Measurements from ENCODE around the gene EXOC3L2. TPM values are rescaled to one million over a fixed set of nuclear protein-coding genes. Genes with fewer than 3 reads are reported as not detected.

Gene EXOC3L2
- total RNA-seq, 1 donor, result not detected

DNA sequence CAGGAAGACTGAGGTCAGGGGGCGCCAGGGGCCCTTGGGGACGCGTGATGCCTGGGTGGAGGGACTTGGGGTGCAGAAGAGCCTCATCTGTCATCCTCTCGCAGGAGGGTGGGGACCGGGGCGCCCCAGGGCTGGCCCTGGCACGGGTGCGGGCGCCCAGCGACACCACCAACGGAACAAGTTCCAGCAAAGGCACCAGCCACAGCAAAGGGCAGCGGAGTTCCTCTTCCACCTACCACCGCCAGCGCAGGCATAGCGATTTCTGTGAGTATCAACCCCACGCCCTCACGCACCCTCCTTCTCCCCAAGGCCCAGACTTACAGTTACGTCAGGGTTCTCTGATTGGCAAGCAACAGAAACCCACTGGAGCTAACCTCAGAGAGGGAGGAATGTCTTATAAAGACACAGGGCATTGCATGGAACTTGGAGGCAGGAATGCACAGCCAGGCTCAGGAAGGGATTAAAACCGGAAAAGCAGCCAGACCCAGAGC is 35.3 kb upstream of the EXOC3L2 start:
- no peak overlapping the region for H3K4me3 ChIP-seq (ENCODE audit: low read depth, low read length)
- TF ChIP-seq, protein P1, sequence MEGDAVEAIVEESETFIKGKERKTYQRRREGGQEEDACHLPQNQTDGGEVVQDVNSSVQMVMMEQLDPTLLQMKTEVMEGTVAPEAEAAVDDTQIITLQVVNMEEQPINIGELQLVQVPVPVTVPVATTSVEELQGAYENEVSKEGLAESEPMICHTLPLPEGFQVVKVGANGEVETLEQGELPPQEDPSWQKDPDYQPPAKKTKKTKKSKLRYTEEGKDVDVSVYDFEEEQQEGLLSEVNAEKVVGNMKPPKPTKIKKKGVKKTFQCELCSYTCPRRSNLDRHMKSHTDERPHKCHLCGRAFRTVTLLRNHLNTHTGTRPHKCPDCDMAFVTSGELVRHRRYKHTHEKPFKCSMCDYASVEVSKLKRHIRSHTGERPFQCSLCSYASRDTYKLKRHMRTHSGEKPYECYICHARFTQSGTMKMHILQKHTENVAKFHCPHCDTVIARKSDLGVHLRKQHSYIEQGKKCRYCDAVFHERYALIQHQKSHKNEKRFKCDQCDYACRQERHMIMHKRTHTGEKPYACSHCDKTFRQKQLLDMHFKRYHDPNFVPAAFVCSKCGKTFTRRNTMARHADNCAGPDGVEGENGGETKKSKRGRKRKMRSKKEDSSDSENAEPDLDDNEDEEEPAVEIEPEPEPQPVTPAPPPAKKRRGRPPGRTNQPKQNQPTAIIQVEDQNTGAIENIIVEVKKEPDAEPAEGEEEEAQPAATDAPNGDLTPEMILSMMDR (IDR thresholded peaks at IDR 0.05; ENCODE audit: insufficient read depth, low read depth, low read length), result no peak
- peak; percentile 84 for DNase-seq (ENCODE audit: low read depth)

DNA sequence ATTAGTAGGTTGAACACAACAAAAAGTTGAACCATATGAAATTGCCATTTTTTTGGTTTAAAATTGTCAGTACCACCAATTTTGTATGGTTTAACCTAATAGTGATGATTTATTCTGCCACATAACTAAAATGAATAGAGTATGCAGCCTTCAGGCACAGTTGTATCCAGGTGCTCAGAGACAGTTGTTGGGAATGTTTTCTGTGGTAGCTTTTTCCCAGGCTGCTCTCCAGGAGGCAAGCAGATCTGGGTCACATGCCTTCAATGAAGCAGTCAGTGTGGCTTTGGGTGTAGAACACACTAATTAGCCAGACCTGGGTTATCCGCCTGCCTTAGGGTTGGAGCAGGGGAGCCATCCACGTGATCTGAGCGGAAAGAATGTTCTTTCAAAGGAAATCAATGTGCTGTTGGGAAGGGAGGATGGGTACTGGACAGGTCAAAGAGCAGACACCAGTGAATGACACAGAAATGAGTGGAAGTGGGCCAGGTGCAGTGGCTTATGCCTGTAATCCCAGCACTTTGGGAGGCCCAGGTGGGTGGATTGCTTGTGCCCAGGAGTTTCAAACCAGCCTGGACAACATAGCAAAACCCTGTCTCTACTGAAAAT is 34.5 kb upstream of the EXOC3L2 start:
- TF ChIP-seq, protein P1 (IDR thresholded peaks at IDR 0.05; ENCODE audit: insufficient read depth, low read depth, low read length), result no peak
- no peak for DNase-seq (ENCODE audit: low read depth)
- no peak overlapping the region for H3K4me3 ChIP-seq (ENCODE audit: low read depth, low read length)

DNA sequence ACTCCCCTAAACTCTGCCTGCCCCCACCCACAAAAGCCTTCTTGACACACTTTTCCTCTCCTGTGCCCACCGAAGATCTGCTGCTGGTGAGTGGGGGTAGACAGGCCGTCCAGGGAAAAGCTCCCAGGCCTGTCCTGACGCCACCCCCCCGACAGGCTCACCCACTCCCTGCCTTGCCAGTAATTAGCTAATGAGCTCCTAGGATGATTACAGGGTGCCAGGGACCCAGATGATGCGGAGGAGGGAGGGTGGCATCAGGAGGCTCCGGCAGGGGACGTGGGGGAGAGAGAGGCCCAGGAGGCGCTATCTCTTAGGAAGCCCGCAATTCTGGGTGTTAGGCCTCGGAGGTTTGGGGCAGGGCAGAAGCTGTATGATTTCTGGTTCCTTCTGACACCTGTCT is 32.9 kb upstream of the EXOC3L2 start:
- H3K4me3 ChIP-seq (ENCODE audit: low read depth, low read length), result no peak overlapping the region
- DNase-seq (ENCODE audit: low read depth), result no peak
- TF ChIP-seq, protein P1 (IDR thresholded peaks at IDR 0.05; ENCODE audit: insufficient read depth, low read depth, low read length), result no peak

DNA sequence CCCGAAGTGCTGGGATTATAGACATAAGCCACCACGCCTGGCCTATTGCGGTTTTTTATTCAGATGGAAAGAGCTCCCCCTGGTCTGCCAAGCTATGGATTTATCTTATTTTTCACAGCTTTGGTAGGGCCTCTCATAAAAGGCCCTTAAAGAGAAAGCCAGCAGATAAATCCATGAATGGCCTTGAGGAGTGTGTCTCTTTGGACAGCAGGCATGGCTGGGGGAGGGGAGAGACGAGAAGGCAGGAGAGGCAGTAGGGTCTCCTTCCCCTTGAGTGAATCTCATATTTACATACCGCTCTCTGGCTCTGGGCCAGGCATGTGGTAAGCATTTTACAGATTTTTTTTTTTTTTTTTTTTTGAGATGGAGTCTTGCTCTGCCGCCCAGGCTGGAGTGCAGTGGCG is 31.1 kb upstream of the EXOC3L2 start:
- TF ChIP-seq, protein P1 (IDR thresholded peaks at IDR 0.05; ENCODE audit: insufficient read depth, low read depth, low read length), result no peak
- H3K4me3 ChIP-seq (ENCODE audit: low read depth, low read length), result no peak overlapping the region
- peak; percentile 79 for DNase-seq (ENCODE audit: low read depth)

DNA sequence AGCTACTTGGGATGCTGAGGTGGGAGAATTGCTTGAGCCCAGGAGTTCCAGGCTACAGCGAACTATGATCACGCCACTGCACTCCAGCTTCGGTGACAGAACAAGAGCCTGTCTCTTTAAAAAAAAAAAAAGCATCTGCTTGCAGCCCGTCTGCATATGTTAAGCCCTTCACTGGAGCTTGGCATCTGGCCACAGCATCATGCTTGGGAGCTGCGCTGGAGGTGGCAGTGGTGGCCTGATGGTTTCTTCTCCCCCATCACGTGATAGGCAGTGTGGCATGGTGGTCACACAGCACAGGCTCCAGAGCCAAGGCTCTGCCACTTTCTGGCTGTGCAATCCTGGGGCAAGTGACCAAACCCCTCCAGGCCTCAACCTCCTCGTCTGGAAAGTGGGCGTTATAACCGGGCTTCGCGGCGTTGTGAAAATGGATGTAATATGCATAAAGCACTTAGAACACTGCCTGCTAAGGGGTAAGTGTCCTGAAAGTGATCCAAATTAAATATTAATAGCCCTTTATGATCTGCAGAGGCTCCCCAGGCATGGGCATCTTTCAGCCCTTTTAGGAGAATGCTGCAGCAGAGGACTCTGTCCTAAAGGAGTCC is 30.3 kb upstream of the EXOC3L2 start:
- DNase-seq (ENCODE audit: low read depth), result no peak
- TF ChIP-seq, protein P1 (IDR thresholded peaks at IDR 0.05; ENCODE audit: insufficient read depth, low read depth, low read length), result no peak

DNA sequence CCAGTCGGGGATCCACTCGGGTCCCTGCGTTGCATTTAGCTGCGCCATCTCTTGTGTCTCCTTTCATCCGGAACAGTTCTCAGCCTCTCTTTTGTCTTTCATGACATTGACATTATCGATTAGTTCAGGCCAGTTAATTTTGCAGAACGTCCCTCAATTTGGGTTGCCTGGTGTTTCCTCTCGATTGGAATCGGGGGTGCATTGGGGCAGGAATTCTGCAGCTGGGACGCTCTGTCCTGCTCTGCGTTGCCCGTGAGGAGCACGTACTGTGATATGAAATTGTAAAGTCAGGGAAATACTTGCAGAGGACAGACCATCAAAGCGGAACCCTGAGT is 28.3 kb upstream of the EXOC3L2 start:
- H3K4me3 ChIP-seq (ENCODE audit: low read depth, low read length), result no peak overlapping the region
- TF ChIP-seq, protein P1 (IDR thresholded peaks at IDR 0.05; ENCODE audit: insufficient read depth, low read depth, low read length), result no peak
- no peak for DNase-seq (ENCODE audit: low read depth)

More for the DNA sequence above, 30.3 kb upstream of the EXOC3L2 start:
- H3K4me3 ChIP-seq (ENCODE audit: low read depth, low read length), result no peak overlapping the region

- no peak overlapping the region for H3K4me3 ChIP-seq (ENCODE audit: low read depth, low read length)
- TF ChIP-seq, protein P1 (IDR thresholded peaks at IDR 0.05; ENCODE audit: insufficient read depth, low read depth, low read length), result no peak
- no peak for DNase-seq (ENCODE audit: low read depth)
Observed at GRCh38 chr19:45271735-45272108, 26.5 kb upstream of the EXOC3L2 start.
